GM19099 (cell line): ENCODE measurements around the gene NDUFV1.

Experiments used
- POLR2A ChIP-seq: IDR thresholded peaks from 3 replicates; pipeline ENCODE4 v1.6.1; 2011; ENCODE audit warnings: low read depth; ENCODE audit not compliant: insufficient read length; ENCODE audit errors: extremely low read depth

The NDUFV1 gene

GRCh38 chr11:67644472-67645418 is 38.0 kb downstream of the NDUFV1 start:
- no peak for TF ChIP-seq POLR2A

GRCh38 chr11:67645521-67646461 is 39.1 kb downstream of the NDUFV1 start:
- no peak for TF ChIP-seq POLR2A

DNA sequence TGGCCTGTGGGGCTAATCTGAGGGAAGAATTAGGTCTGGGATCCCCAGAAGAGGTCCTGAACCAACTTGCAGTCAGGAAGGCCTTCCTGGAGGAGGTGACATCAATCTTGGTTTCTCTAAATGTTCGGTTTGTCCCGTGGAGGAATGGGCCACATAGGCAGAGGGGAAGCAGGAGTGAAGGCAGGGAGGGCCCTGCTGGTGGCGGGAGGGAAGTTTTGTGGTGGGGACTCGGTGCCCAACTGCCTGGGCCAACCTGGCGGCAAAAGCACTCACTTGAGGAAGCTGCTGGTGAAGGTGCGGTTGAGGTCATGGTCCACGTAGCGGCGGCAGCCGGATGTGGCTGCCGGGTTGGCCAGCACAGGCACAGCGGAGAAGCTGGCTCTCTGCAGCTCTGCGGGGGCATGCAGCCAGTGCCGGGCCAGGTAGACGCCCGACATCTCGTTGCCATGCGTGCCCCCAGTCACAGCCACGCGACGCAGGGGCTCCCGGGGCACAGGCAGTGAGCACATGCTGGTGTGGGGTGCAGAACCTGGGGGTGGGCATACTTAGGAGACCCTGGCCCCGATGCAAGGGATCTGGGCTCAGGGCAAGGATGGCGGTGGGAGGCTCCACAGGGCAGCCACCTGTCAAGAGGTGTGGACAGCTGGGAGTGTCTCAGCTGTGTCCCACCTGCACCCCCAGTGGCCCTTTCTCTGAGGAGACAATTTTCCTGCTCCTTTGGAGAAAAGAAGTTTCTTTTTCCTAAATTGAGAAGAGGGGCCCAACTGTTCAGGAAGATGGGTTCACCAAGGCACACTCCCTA is 40.0 kb downstream of the NDUFV1 start:
- peak; percentile 24 for TF ChIP-seq POLR2A

DNA sequence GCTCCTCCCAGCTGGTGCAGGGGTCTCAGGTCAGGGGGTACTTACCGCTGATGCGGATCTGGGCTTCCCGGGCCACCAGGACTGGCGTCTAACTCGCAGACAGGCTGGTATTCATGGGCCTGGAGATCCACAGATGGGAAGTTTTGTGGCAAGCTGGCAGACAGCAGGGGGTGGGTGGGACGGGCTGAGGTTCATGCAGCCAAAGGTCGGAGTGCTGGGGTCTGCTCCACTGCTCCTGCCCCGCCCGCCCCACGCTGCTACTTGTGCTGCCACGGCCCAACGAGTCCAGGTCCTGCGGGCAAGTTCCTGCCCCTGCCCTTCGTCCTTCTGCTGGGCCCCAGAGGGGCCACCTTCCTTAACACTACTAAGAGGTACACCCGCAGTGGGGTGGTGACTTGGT is 40.7 kb downstream of the NDUFV1 start:
- TF ChIP-seq POLR2A = no peak

- TF ChIP-seq POLR2A = no peak
Measured at GRCh38 chr11:67648140-67648795, 41.5 kb downstream of the NDUFV1 start.

GRCh38 chr11:67648796-67649613 is 42.3 kb downstream of the NDUFV1 start:
- TF ChIP-seq POLR2A = no peak

GRCh38 chr11:67649634-67650510 is 43.1 kb downstream of the NDUFV1 start:
- peak; percentile 66 for TF ChIP-seq POLR2A

- no peak for TF ChIP-seq POLR2A
Measured at GRCh38 chr11:67651976-67652781, 45.4 kb downstream of the NDUFV1 start.

DNA sequence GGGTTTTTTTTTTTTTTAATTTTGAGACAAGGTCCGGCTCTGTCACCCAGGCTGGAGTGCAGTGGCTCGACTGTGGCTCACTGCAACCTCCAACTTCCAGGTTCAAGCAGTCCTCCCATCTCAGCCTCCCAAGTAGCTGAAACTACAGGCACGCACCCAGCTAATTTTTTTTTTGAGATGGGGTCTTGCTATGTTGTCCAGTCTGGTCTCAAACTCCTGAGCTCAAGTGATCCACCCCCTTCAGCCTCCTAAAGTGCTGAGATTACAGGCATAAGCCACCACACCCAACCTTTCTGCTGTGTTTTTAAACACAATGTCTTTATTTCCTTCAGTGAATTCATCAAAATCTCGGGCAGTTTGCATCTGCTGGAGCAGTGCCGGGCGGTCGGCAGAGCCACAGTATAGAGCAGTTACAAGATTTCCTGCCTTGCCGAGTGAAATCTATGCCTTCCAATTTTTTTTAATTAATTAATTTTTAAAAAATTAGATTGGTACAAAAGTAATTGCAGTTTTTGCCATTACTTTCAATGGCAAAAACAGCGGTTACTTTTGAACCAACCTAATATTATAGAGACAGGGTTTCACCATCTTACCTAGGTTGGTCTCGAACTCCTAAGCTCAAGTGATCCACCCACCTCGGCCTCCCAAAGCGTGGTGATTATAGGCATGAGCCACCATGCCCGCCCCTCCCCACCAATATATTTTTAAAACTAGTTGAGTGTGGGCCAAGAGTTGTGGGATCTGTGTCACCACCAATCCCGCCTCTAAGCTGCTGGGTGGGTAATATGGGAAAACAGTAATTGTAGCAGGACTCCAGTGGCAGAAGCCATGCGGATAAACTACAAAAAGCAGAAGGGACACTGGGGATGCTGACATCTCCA is 46.5 kb downstream of the NDUFV1 start:
- no peak for TF ChIP-seq POLR2A

DNA sequence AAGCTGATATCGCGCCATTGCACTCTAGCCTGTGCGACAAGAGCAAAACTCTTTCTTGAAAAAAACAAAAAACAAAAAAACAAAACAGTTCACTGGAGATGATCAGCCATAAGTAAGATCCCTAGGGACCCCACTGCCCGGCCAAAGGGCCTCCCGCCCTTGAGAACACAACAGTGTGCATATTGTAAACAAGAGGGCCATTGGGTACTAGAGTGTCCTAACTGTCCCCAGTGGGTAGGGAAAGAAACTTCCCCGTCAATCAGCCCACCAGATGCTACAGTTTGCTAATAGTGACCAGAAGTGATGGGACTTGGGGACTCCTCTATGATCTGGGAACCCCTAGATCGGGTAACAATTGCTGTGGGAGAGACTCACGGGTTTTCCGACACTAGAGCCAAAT is 47.5 kb downstream of the NDUFV1 start:
- no peak for TF ChIP-seq POLR2A
